NCI-H2171 treated with DMSO at 0.1 percent for 48 hours (cell line): Measurements from ENCODE around the gene SLC15A2.

Experiments used
- DNase-seq: peaks from one replicate; lab custom pipeline; 2025; lab: John Stamatoyannopoulos, UW

Gene SLC15A2

DNA sequence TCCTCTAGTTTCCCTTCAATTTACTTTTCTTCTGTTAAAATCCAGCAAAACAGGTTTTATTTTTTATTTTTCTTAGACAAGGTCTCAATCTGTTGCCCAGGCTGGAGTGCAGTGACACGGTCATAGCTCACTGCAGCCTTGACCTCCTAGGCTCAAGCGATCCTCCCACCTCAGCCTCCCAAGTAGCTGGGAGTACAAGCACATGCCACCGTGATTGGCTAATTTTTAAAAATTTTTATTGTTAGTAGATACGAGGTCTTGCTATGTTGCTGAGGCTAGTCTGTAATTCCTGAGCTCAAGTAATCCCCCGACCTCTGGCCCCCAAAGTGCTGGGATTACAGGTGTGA, 86.2 kb downstream of the SLC15A2 start:
- DNase-seq, result no peak

DNA sequence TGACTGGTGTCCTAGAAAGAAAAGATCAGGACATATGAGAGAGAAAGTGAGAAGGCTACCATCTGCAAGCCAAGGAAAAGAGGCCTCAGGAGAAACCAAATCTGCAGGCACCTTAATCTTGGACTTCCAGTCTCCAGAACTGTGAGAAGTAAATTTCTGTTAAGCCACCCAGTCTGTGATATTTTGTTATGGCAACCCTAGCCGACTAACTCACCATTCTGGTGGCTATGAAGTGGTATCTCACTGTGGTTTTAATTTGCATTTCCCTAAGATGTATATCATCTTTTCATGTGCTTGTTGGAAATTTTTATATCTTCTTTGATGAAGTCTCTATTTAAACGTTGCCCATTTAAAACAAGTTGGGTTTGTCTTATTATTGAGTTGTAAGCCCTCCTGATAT, 87.3 kb downstream of the SLC15A2 start:
- no peak for DNase-seq

DNA sequence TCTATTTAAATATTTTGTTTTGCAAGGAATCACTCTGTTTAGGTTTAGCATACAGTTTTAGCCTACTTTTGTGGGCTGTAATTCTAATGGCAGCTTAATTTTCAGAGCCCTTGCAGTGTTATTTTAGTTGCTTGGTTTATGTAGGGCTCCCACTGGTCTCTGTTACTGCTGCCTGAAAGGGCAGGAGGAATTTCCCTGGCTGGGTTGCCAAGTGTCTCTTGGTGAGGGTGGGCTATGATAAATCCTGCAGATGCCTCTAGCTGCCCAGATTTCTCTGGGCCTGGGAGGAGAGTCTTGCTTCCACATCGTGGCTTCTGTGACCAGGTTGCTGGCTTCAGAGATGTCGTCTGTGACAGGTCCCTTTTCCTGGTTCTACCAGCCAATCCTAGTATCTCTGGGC, 91.6 kb downstream of the SLC15A2 start:
- no peak for DNase-seq

DNA sequence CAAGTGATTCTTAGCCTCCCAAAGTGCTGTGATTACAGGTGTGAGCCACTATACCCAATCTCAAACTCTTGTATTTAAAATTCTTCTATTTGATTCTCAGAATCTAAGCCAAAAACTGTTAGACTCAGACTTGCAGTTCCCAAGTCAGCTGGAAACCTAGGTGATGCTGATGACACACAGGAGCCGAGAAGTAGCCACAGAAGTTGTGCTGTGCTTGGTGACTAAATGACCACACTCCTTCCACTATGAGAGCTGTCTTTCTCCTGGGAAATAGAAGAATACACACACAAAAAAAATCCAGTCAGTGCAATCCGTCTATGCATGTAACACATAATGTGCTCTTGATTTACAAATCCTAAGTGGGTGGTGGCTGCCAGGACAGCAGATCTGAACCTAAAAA, 93.9 kb downstream of the SLC15A2 start:
- DNase-seq, result no peak

DNA sequence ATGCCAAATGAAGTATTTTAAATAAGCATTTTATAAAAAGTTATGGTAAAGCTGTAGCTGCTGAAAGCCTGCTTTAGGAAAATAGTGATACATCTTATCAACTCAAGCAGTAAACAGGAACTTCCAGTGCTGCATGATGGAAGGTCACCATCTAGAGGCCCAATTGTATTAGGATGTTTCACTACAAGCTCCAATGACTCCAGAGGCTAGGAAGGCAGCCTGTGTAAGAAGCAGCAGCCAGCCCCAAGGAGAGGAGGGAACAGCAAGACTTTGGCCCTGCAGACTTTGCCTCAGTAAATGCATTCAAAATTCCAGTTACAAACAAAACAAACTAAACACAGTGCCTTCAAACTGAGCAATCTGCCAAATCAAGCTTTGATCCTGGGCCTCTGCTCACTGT, 95.7 kb downstream of the SLC15A2 start:
- DNase-seq, result no peak

DNA sequence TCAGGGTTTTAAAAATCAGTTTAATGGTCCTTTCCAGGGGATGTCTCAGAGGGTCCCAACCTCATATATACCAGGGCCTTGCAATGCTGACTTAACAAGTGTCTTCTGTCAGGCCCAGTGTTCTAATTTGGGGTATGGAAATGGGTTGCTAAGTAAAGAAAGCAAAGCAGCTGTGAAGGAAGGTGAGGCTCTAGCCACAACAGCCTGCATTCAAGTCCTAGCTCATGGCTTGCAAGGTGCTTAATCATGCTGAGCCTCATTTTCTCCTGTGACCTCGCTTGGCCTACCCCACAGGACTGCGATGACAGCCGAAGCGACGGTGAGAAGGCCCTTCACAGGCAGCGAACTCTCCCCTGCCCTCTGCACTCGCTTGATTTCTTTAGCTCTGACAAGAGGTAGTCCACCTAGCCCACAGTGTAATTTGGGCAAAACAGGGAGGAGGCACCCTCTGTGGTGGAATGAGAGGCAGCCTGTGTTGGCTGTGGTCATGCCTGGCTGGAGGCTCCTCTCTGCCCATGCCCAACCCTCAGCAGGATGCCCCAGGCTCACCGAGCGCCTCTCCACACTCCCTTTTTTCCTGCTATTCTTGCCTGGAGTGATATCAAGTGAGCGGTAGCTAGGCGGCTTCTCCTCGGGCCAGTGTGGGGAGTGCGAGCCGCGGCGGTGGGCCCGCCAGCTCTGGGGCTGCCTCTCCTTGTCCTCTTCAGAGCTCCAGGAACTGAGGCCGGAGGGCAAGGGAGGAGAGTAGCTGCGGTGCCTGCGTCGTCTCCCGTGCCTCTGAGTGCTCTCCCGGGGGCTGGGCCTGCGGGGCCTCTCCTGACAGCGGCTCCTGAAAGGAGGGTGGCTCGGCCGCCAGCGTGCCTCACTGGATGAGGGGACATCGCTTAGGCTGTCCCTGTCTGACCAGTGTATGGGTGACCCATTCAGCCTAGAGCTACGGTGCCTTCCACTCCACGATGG, 98.7 kb downstream of the SLC15A2 start:
- DNase-seq, result no peak
